Measurements from ENCODE around the gene CTDSP2. TPM values are rescaled to one million over a fixed set of nuclear protein-coding genes. Genes with fewer than 3 reads are reported as not detected.

Gene CTDSP2
- total and polyA plus RNA-seq, 8 donors = 28.4 to 152 (median 73.9) TPM

DNA sequence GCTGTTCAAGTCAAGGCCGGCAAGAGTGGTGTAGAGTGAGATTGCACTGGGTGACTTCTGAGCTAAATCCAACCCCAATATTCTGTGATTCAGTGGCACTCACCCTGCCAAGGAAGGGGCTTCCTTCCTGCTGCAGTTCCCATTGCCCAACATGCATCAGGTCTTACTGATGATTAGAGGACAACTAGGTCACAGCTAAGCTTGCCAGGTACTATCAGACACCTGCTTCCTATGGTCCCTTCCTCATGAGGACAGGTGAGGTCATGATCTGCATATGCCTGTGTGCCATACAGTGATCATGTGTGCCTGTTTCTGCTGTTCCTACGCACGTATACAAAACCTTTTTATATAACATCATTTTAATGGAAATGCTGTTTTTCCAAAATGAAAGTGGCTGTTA, 1.7 kb upstream of the CTDSP2 start:
- no peak for DNase-seq
- H3K4me3 ChIP-seq = no peak overlapping the region
- WGBS, 5 donors = 80 to 95% (median 91%) methylated on average over 3 of the region's 3 CpGs
- H3K36me3 ChIP-seq = no peaks in the 10 kb centered on the region
- TF ChIP-seq EP300 (IDR thresholded peaks at IDR 0.05) (no peak), POLR2AphosphoS5 (IDR thresholded peaks at IDR 0.05) (no peak), POLR2A (IDR thresholded peaks at IDR 0.05) (no peak)
- TF ChIP-seq, protein P1, sequence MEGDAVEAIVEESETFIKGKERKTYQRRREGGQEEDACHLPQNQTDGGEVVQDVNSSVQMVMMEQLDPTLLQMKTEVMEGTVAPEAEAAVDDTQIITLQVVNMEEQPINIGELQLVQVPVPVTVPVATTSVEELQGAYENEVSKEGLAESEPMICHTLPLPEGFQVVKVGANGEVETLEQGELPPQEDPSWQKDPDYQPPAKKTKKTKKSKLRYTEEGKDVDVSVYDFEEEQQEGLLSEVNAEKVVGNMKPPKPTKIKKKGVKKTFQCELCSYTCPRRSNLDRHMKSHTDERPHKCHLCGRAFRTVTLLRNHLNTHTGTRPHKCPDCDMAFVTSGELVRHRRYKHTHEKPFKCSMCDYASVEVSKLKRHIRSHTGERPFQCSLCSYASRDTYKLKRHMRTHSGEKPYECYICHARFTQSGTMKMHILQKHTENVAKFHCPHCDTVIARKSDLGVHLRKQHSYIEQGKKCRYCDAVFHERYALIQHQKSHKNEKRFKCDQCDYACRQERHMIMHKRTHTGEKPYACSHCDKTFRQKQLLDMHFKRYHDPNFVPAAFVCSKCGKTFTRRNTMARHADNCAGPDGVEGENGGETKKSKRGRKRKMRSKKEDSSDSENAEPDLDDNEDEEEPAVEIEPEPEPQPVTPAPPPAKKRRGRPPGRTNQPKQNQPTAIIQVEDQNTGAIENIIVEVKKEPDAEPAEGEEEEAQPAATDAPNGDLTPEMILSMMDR (IDR thresholded peaks at IDR 0.05) = no peak
- peaks cover 25 to 57% (median 41%) of the 10 kb centered on the region in 4 donors for H3K4me1 ChIP-seq
- H3K27me3 ChIP-seq = peaks cover 0 to 13% (median 0%) of the 10 kb centered on the region in 3 donors
- H3K9me3 ChIP-seq = no peaks in the 10 kb centered on the region
- intact Hi-C loops (cut with DNase I; ENCODE audit: low total_unique reads) = no loop called here
- peak overlapping the region in 1 of 5 donors; percentile 98 for H3K27ac ChIP-seq

DNA sequence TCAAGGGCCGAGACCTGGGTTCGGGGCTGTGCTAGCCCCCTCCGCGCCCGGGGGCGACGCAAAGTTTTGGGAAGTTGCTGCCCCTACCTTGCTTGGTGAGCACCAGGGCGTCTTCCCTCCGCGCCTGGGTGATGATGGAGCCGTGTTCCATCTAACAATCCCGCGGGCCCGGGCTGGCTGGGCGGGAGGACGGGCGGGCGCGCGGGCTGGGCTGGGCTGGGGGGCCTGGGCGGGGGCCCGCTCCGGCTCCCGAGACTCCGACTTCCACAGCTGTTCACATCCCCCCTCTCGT, 298 bp downstream of the CTDSP2 start:
- Histone ChIP-seq H3K4me3 (peak overlapping the region; percentile 80 to 97 (median 86)), H3K36me3 (peaks cover 0 to 3% (median 0%) of the 10 kb centered on the region in 4 donors), H3K27me3 (no peaks in the 10 kb centered on the region), H3K27ac (peak overlapping the region; percentile 98 to 100 (median 99)), H3K4me1 (peaks cover 32 to 57% (median 46%) of the 10 kb centered on the region in 4 donors), H3K9me3 (no peaks in the 10 kb centered on the region)
- TF ChIP-seq EP300 (IDR thresholded peaks at IDR 0.05) = no peak
- no peak for TF ChIP-seq POLR2A (IDR thresholded peaks at IDR 0.05)
- TF ChIP-seq, protein P1 (IDR thresholded peaks at IDR 0.05) = no peak
- TF ChIP-seq POLR2AphosphoS5 (IDR thresholded peaks at IDR 0.05) = no peak
- intact Hi-C loops (cut with DNase I; ENCODE audit: low total_unique reads) = no loop called here
- DNase-seq = peak in 1 of 2 donors; percentile 35
- WGBS, 5 donors = 0 to 1% (median 0%) methylated on average over 13 to 26 of the region's 26 CpGs

DNA sequence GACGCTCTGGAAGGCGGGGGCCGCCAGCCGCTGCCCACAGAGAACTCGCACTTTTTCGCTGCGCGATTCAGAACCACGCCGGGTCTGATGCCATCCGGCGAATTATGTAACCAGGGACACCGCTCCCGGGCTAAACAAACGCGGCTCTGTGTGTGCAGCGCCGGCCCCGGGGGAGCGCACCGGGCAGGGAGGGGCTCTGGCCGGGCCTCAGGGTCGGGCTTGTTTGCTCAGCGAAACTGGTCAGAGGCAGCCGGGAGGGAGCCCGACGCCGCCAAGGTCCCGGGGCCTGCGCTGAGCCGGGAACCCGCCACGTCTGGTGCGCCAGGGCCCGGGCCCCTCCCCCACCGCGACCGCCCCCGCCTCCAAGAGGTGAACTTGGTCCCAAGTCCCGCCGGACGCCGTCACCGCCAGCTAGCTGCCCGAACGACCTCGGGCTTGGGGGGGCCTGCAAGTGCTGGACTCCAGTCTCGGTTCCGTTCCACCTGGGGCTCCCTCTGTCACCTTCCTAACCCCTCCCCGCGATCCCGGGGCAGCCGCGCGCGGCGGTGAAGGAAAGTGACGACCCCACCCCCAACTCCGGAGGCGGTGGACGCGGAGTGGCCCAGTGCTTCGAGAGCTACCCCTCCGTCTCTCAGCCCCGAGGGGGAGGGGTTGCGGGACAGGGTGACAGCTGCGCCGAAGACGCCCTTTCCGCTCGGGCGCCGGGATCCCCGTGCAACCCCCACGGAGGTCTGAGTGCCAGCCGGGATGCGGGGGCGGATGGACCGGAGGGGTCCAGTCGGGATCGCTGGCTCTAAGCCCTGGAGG, 848 bp downstream of the CTDSP2 start:
- no peaks in the 10 kb centered on the region for H3K9me3 ChIP-seq
- H3K4me1 ChIP-seq = peaks cover 38 to 57% (median 48%) of the 10 kb centered on the region in 4 donors
- H3K27ac ChIP-seq = peak overlapping the region; percentile 98 to 100 (median 99)
- H3K36me3 ChIP-seq = peaks cover 0 to 3% (median 0%) of the 10 kb centered on the region in 4 donors
- peak overlapping the region; percentile 80 to 97 (median 86) for H3K4me3 ChIP-seq
- TF ChIP-seq EP300 (IDR thresholded peaks at IDR 0.05) (no peak), POLR2AphosphoS5 (IDR thresholded peaks at IDR 0.05) (peak in 1 of 3 donors; percentile 69), POLR2A (IDR thresholded peaks at IDR 0.05) (peak in 1 of 4 donors; percentile 37)
- 0 to 1% (median 1%) methylated on average over 17 to 81 of the region's 81 CpGs for WGBS, 5 donors
- no peaks in the 10 kb centered on the region for H3K27me3 ChIP-seq
- intact Hi-C loops (cut with DNase I; ENCODE audit: low total_unique reads) = no loop called here
- DNase-seq = peak; percentile 82 to 91

DNA sequence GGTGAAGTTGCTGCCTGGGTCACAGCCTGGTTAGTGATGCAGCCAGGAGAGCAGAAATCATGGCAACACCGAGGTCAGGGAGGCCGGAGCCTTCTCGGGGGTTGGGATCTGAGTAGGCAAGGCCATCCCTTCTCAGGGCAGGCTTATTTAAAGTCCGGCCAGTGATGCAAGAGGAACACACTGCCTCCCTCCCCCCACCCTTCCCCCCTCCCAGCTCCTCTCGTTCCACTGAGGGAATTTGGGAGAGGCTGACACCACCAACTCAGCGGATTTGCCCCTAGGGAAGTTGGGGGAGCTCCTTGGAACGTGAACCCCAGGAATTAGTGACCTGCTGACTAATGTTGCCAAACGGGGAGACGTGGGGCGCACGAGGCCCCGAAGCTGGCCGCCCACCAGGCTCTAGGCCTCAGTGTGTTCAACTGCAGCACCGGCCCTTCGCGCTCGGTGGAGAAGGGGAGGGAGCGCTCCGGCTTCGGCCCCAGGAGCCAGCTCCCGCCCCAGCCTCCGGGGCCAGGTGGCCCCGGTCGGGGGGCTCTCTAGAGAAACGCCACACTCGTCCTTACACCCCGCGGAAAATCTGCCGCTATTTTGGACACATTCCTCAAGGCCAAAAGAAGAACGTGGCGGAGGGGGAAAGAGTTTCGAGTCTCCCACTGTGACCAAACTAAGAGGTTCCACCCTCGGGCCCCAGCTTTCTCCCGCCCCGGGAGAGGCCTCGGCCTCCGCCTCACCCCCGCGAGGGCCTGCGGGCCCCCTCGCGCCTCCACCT, 1.6 kb downstream of the CTDSP2 start:
- H3K27ac ChIP-seq = peak overlapping the region; percentile 98 to 100 (median 99)
- no peaks in the 10 kb centered on the region for H3K27me3 ChIP-seq
- H3K4me3 ChIP-seq = peak overlapping the region; percentile 80 to 97 (median 86)
- peaks cover 0 to 3% (median 0%) of the 10 kb centered on the region in 4 donors for H3K36me3 ChIP-seq
- intact Hi-C loops (cut with DNase I; ENCODE audit: low total_unique reads) = loop anchor here (5.0 kb wide), 1 partner anchor 52 kb away; no protein-coding TSS in a partner anchor
- TF ChIP-seq EP300 (IDR thresholded peaks at IDR 0.05) (no peak), POLR2A (IDR thresholded peaks at IDR 0.05) (no peak), POLR2AphosphoS5 (IDR thresholded peaks at IDR 0.05) (peak; percentile 46 to 78 (median 50))
- TF ChIP-seq, protein P1 (IDR thresholded peaks at IDR 0.05) = no peak
- H3K4me1 ChIP-seq = peaks cover 46 to 62% (median 54%) of the 10 kb centered on the region in 4 donors
- no peaks in the 10 kb centered on the region for H3K9me3 ChIP-seq
- 0 to 1% (median 1%) methylated on average over 33 to 42 of the region's 42 CpGs for WGBS, 5 donors
- DNase-seq = peak; percentile 58 to 80

Data from stomach (tissue), 9 donors.